IMR-90 (cell line): Measurements from ENCODE around the gene KIF3B. TPM values are rescaled to one million over a fixed set of nuclear protein-coding genes. Genes with fewer than 3 reads are reported as not detected.

Experiments
- ATAC-seq: fragments of 200-7000 bp; cut with Tn5 transposase; 2 replicates; pipeline ENCODE4 v1.9.1; 2020; ENCODE audit warnings: low read depth, mild to moderate bottlenecking, moderate library complexity
- BruUV-seq: library from RNA; stranded (reverse); fragments of 400-500 nt; replicated peaks from 2 replicates; lab custom pipeline; 2021; lab: Mats Ljungman, UMichigan
- CTCF ChIA-PET: fragments of 300-600 bp; formaldehyde crosslinking; extraction: SDS; loops from one replicate; lab custom pipeline; 2021; ENCODE audit warnings: antibody characterized with exemption; lab: Yijun Ruan, JAX
- POLR2A ChIA-PET: fragments of 300-600 bp; sonication (Branson Sonifier 250); formaldehyde crosslinking; loops from one replicate; lab custom pipeline; 2022; ENCODE audit warnings: antibody characterized with exemption; ENCODE audit not compliant: unreplicated experiment; lab: Charles Lee
- DNase-seq: peaks from one replicate; pipeline ENCODE4 v3.0.0; 2013
- H2AFZ ChIP-seq: replicated peaks from 2 replicates; pipeline ENCODE3; 2013; ENCODE audit warnings: low read length, mild to moderate bottlenecking; ENCODE audit not compliant: poor library complexity
- H2AK5ac ChIP-seq: 2 replicates; pipeline ENCODE4 v1.6.1; 2013; ENCODE audit warnings: low read depth, low read length, inconsistent platforms
- H2AK9ac ChIP-seq: replicated peaks from 2 replicates; pipeline ENCODE3; 2013; ENCODE audit warnings: mild to moderate bottlenecking, low read depth, low read length, moderate library complexity; ENCODE audit not compliant: poor library complexity
- H2BK120ac ChIP-seq: 2 replicates; pipeline ENCODE4 v1.6.1; 2013; ENCODE audit warnings: low read depth, low read length, inconsistent platforms
- H2BK15ac ChIP-seq: 3 replicates; pipeline ENCODE4 v1.6.1; 2013; ENCODE audit warnings: low read depth, low read length, inconsistent platforms
- H2BK20ac ChIP-seq: 2 replicates; pipeline ENCODE4 v1.6.1; 2013; ENCODE audit warnings: low read depth, mild to moderate bottlenecking, inconsistent platforms, low read length, moderate library complexity
- H2BK5ac ChIP-seq: 2 replicates; pipeline ENCODE4 v1.6.1; 2013; ENCODE audit warnings: mild to moderate bottlenecking, low read depth, low read length, inconsistent platforms; ENCODE audit not compliant: poor library complexity, severe bottlenecking
- H3K14ac ChIP-seq: replicated peaks from 2 replicates; pipeline ENCODE4 v1.6.1; 2013; ENCODE audit warnings: low read depth, low read length, inconsistent platforms
- H3K18ac ChIP-seq: 2 replicates; pipeline ENCODE4 v1.6.1; 2013; ENCODE audit warnings: low read depth, low read length, control low read depth
- H3K23ac ChIP-seq: 2 replicates; pipeline ENCODE4 v1.6.1; 2013; ENCODE audit warnings: low read depth, low read length, inconsistent platforms
- H3K27ac ChIP-seq: 2 replicates; pipeline ENCODE4 v1.5.1; 2013; ENCODE audit warnings: mild to moderate bottlenecking, control low read depth, low read length; ENCODE audit not compliant: insufficient read depth
- H3K27me3 ChIP-seq: 2 replicates; pipeline ENCODE4 v1.6.1; 2013; ENCODE audit warnings: low read length; ENCODE audit not compliant: control insufficient read depth, insufficient read depth
- H3K36me3 ChIP-seq: 2 replicates; pipeline ENCODE4 v1.6.1; 2013; ENCODE audit warnings: low read length, mixed read lengths; ENCODE audit not compliant: control insufficient read depth, insufficient read depth
- H3K4ac ChIP-seq: 2 replicates; pipeline ENCODE4 v1.6.1; 2013; ENCODE audit warnings: low read depth, low read length, inconsistent platforms
- H3K4me1 ChIP-seq: 2 replicates; pipeline ENCODE4 v1.6.1; 2013; ENCODE audit warnings: low read length, mixed read lengths; ENCODE audit not compliant: control insufficient read depth, insufficient read depth
- H3K4me2 ChIP-seq: 2 replicates; pipeline ENCODE4 v1.6.1; 2013; ENCODE audit warnings: low read depth, mild to moderate bottlenecking, control low read depth, low read length, moderate library complexity
- H3K4me3 ChIP-seq: 2 replicates; pipeline ENCODE4 v1.5.1; 2013; ENCODE audit warnings: low read depth, mild to moderate bottlenecking, control low read depth, low read length, moderate library complexity; ENCODE audit not compliant: insufficient read depth
- H3K56ac ChIP-seq: 2 replicates; pipeline ENCODE4 v1.6.1; 2013; ENCODE audit warnings: low read length, inconsistent platforms; ENCODE audit not compliant: insufficient read depth; ENCODE audit errors: extremely low read depth
- H3K79me1 ChIP-seq, 2 experiments: 2 replicates each; pipeline ENCODE4 v1.6.1; 2013; ENCODE audit warnings: low read length in 2 of 2, inconsistent platforms in 1 of 2, low read depth in 1 of 2
- H3K9ac ChIP-seq: 2 replicates; pipeline ENCODE4 v1.6.1; 2013; ENCODE audit warnings: low read depth, low read length, control low read depth
- H3K9me1 ChIP-seq: 2 replicates; pipeline ENCODE4 v1.6.1; 2013; ENCODE audit warnings: low read length, inconsistent platforms; ENCODE audit not compliant: insufficient read depth
- H3K9me3 ChIP-seq: 2 replicates; pipeline ENCODE4 v1.6.1; 2013; ENCODE audit warnings: low read length; ENCODE audit not compliant: control insufficient read depth, insufficient read depth
- H4K20me1 ChIP-seq: 2 replicates; pipeline ENCODE4 v1.6.1; 2013; ENCODE audit warnings: low read length, inconsistent platforms; ENCODE audit not compliant: insufficient read depth
- H4K5ac ChIP-seq: 2 replicates; pipeline ENCODE4 v1.6.1; 2013; ENCODE audit warnings: mild to moderate bottlenecking, low read depth, low read length, control low read depth
- H4K8ac ChIP-seq, 2 experiments: 2 replicates each; pipeline ENCODE4 v1.6.1; 2013; ENCODE audit warnings: low read depth in 2 of 2, low read length in 2 of 2, control low read depth in 1 of 2, inconsistent platforms in 1 of 2
- H4K91ac ChIP-seq: 2 replicates; pipeline ENCODE4 v1.6.1; 2013; ENCODE audit warnings: low read depth, low read length, inconsistent platforms; ENCODE audit not compliant: insufficient read depth
- BHLHE40 ChIP-seq: fragments of 150-350 bp; IDR thresholded peaks from 2 replicates; pipeline ENCODE4 v1.6.1; 2016; ENCODE audit warnings: mild to moderate bottlenecking, low read depth, low read length
- CEBPB ChIP-seq: IDR thresholded peaks from 2 replicates; pipeline ENCODE4 v1.6.1; 2012; ENCODE audit warnings: low read depth, low read length, improper control_type of control experiment
- CHD1 ChIP-seq: IDR thresholded peaks from 2 replicates; pipeline ENCODE4 v1.6.1; 2012; ENCODE audit warnings: low read depth, low read length, improper control_type of control experiment
- CTCF ChIP-seq: conservative IDR thresholded peaks from 2 replicates; pipeline ENCODE4 v1.5.1; 2012; ENCODE audit warnings: mild to moderate bottlenecking, low read depth, low read length, improper control_type of control experiment
- FOS ChIP-seq: fragments of 150-350 bp; IDR thresholded peaks from 2 replicates; pipeline ENCODE4 v1.6.1; 2016; ENCODE audit warnings: low read depth, low read length
- MAFK ChIP-seq: IDR thresholded peaks from 2 replicates; pipeline ENCODE4 v1.6.1; 2012; ENCODE audit warnings: low read depth, low read length, improper control_type of control experiment
- MAZ ChIP-seq: IDR thresholded peaks from 2 replicates; pipeline ENCODE4 v1.6.1; 2012; ENCODE audit warnings: low read depth, mild to moderate bottlenecking, low read length, improper control_type of control experiment, moderate library complexity, borderline replicate concordance
- MXI1 ChIP-seq: IDR thresholded peaks from 2 replicates; pipeline ENCODE4 v1.6.1; 2012; ENCODE audit warnings: low read depth, mild to moderate bottlenecking, low read length, moderate library complexity, borderline replicate concordance
- NFE2L2 ChIP-seq: fragments of 150-350 bp; IDR thresholded peaks from 2 replicates; pipeline ENCODE4 v1.6.1; 2016; ENCODE audit warnings: low read depth, mild to moderate bottlenecking, low read length
- RCOR1 ChIP-seq: IDR thresholded peaks from 2 replicates; pipeline ENCODE4 v1.6.1; 2012; ENCODE audit warnings: mild to moderate bottlenecking, low read length, improper control_type of control experiment; ENCODE audit not compliant: insufficient replicate concordance
- RFX5 ChIP-seq: IDR thresholded peaks from 2 replicates; pipeline ENCODE4 v1.8.0; 2012; ENCODE audit warnings: low read depth, mild to moderate bottlenecking, low read length, moderate library complexity
- SMC3 ChIP-seq: fragments of 150-350 bp; IDR thresholded peaks from 2 replicates; pipeline ENCODE4 v1.6.1; 2016; ENCODE audit warnings: low read depth, mild to moderate bottlenecking, antibody characterized with exemption, low read length, moderate library complexity
- WGBS, 2 experiments: methylation state at CpG; one replicate each; pipeline versions ENCODE4 v1.1.5 to v1.1.7; 2013; ENCODE audit warnings: missing lambda C conversion rate in 2 of 2; ENCODE audit not compliant: insufficient read length in 1 of 2; ENCODE audit errors: extremely low coverage in 2 of 2; 5-methylcytosine and 5-hydroxymethylcytosine counted together
- dilution Hi-C: fragments of 300-500 bp; cut with HindIII; formaldehyde crosslinking; loops from one replicate; pipeline ENCODE4 v1.14.3; 2018; ENCODE audit warnings: low sequenced_read_pairs; ENCODE audit not compliant: unreplicated experiment
- in situ Hi-C: fragments of 300-500 bp; cut with MboI; formaldehyde crosslinking; loops from 3 replicates; pipeline ENCODE4 v1.14.3; 2019; ENCODE audit warnings: low sequenced_read_pairs, inconsistent platforms, mixed read lengths
- intact Hi-C: fragments of 100-400 bp; cut with micrococcal nuclease; formaldehyde crosslinking; loops from 2 replicates; pipeline ENCODE4 v1.10.0; 2022
- polyA plus RNA-seq, 3 experiments: library from polyadenylated mRNA; depleted of rRNA; stranded (reverse); fragments of >200 nt; gene quantifications; 2 replicates each; pipeline ENCODE4 v1.2.3, GENCODE V29; 2012; ENCODE audit warnings: low replicate concordance in 1 of 3
- total RNA-seq: library from RNA; depleted of rRNA; stranded (reverse); fragments of >200 nt; gene quantifications from 2 replicates; pipeline ENCODE4 v1.2.3, GENCODE V29; 2012
- TF ChIP-seq, protein P1 (sequence below): fragments of 150-350 bp; IDR thresholded peaks from 2 replicates; pipeline ENCODE4 v1.6.1; 2017; ENCODE audit warnings: mild to moderate bottlenecking, antibody characterized with exemption, low read length, low read depth

KIF3B gene
- total and polyA plus RNA-seq, 2 of the 4 experiments (the other 2 are of a cell fraction) = 17.1 to 28.1 TPM

DNA sequence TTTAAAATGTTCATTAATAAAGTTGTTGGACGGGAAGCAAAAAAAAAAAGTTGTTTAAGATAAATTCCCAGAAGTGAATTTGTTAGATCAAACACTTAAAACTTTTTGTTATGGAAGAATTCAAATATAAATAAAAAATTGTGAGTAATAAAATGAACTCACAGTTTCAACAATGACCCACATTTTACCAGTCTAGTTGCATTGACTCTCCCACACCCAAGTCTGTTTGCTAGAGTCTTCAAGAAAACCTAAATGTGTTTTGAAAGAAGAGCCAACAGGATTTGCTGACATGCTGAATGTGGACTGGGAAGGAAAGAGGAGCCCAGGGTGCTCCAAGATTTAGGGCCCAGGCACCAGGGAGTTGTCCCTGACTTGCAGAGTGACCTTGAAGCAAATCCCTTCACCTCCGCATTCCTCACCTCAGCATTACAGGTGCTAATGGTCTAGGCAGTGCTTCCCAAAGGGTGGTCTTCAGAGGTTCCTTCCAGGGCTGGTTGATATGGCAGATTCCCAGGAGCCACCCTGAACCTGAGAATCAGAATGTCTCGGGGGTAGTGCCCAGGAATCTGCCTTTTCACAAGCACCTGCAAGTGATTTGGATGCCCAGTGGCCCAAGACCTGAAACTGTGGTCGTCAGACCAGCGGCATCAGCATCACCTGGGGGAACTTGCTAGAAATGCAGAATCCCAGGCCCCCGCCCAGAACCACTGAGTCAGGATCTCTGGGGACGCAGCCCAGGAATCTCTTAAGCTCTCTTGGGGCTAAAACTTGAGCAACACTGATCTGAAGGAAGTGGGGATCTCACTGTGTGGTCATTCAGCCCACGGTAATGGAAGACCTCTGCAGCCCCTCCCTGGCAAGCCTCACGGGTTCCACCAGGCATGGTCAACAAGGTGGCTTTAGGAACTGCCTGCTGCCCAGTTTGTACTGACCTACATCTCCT is 38.7 kb upstream of the KIF3B start:
- H2BK20ac ChIP-seq = no peak overlapping the region
- H2BK15ac ChIP-seq = no peak overlapping the region

More for the DNA sequence above, 38.7 kb upstream of the KIF3B start:
- Histone ChIP-seq H3K14ac (no peak overlapping the region), H3K9me3 (no peaks in the 10 kb centered on the region), H3K18ac (no peak overlapping the region), H3K36me3 (peaks cover 19% of the 10 kb centered on the region), H4K5ac (no peak overlapping the region), H3K4me2 (no peak overlapping the region), H3K4ac (no peak overlapping the region), H3K9ac (no peak overlapping the region), H3K56ac (no peak overlapping the region), H3K27ac (no peak overlapping the region), H2BK120ac (no peak overlapping the region), H3K27me3 (no peaks in the 10 kb centered on the region), H4K8ac (no peak overlapping the region), H3K9me1 (no peaks in the 10 kb centered on the region), H2AK5ac (no peak overlapping the region), H3K4me3 (no peak overlapping the region), H2AFZ (no peak overlapping the region), H3K79me1 (no peaks in the 10 kb centered on the region), H4K91ac (no peak overlapping the region), H3K23ac (no peak overlapping the region), H3K4me1 (peaks cover 4% of the 10 kb centered on the region; the same call in 1 of the 2 replicates), H4K20me1 (no peaks in the 10 kb centered on the region), H2AK9ac (no peak overlapping the region), H2BK5ac (no peak overlapping the region)
- no peak for TF ChIP-seq CEBPB
- TF ChIP-seq MAZ = no peak
- TF ChIP-seq NFE2L2 = no peak
- no peak for TF ChIP-seq SMC3
- TF ChIP-seq RFX5 = no peak
- no peak for TF ChIP-seq FOS
- no peak for TF ChIP-seq CHD1
- TF ChIP-seq BHLHE40 = no peak
- TF ChIP-seq CTCF = no peak
- no peak for TF ChIP-seq MXI1
- TF ChIP-seq RCOR1 = no peak
- TF ChIP-seq, protein P1, sequence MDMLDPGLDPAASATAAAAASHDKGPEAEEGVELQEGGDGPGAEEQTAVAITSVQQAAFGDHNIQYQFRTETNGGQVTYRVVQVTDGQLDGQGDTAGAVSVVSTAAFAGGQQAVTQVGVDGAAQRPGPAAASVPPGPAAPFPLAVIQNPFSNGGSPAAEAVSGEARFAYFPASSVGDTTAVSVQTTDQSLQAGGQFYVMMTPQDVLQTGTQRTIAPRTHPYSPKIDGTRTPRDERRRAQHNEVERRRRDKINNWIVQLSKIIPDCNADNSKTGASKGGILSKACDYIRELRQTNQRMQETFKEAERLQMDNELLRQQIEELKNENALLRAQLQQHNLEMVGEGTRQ = no peak
- no peak for TF ChIP-seq MAFK
- intact Hi-C loops = no loop called here
- in situ Hi-C loops = no loop called here
- no TSS peak for BruUV-seq
- ChIA-PET POLR2A (no interaction called here), CTCF (no interaction called here)
- dilution Hi-C loops = no loop called here
- WGBS, 2 experiments = 69% methylated on average over 4 of the region's 9 CpGs; no CpG with 5 or more reads in 1 of the 2 experiments
- DNase-seq = no peak
- no peak for ATAC-seq
